Measurements from ENCODE around the gene AUP1.

Gene AUP1

DNA sequence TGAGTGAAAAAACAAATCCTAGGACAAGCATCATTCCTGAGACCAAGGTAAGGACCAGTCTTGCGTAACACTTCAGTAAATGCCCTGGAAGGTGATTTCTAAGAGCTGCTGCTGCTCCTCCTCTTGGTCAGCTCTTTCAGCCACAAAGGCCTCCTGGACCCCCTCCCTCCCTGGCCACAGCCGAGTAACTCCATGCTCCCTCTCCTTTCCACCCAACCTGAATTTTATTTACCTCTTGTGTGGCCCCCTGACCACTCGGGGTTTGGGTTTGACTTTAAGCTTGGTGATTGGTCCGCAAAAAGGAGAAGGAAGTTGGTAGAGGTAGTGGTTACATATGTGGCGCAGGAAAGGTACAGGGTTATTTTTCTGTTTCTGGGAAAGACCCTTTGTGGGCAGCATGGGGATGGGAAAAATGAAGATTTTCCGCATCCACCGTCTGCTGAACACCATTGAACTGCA lies 9.4 kb upstream of the AUP1 start:
- DNase-seq (ENCODE audit: extremely low spot score), result no peak
- ChIA-PET POLR2A (no interaction called here), CTCF (no interaction called here)
- TF ChIP-seq ELF4 (IDR thresholded peaks at IDR 0.05) (no peak), FOXM1 (IDR thresholded peaks at IDR 0.05; ENCODE audit: borderline replicate concordance) (no peak), BHLHE40 (IDR thresholded peaks at IDR 0.05; ENCODE audit: borderline replicate concordance) (no peak), ARNT (IDR thresholded peaks at IDR 0.05) (no peak), L3MBTL2 (conservative IDR thresholded peaks at IDR 0.05) (no peak), HDGF (IDR thresholded peaks at IDR 0.05; ENCODE audit: borderline replicate concordance) (no peak), ZNF384 (IDR thresholded peaks at IDR 0.05) (no peak), SP1 (IDR thresholded peaks at IDR 0.05) (no peak), CTBP1 (IDR thresholded peaks at IDR 0.05; ENCODE audit: borderline replicate concordance) (no peak), FOXA1 (IDR thresholded peaks at IDR 0.05) (no peak), FOXK2 (IDR thresholded peaks at IDR 0.05) (no peak), SUZ12 (IDR thresholded peaks at IDR 0.05) (no peak), LEF1 (IDR thresholded peaks at IDR 0.05; ENCODE audit: borderline replicate concordance) (no peak), TARDBP (IDR thresholded peaks at IDR 0.05) (no peak), NFRKB (IDR thresholded peaks at IDR 0.05) (no peak)
- TF ChIP-seq, protein P1, sequence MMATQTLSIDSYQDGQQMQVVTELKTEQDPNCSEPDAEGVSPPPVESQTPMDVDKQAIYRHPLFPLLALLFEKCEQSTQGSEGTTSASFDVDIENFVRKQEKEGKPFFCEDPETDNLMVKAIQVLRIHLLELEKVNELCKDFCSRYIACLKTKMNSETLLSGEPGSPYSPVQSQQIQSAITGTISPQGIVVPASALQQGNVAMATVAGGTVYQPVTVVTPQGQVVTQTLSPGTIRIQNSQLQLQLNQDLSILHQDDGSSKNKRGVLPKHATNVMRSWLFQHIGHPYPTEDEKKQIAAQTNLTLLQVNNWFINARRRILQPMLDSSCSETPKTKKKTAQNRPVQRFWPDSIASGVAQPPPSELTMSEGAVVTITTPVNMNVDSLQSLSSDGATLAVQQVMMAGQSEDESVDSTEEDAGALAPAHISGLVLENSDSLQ (IDR thresholded peaks at IDR 0.05), result no peak

DNA sequence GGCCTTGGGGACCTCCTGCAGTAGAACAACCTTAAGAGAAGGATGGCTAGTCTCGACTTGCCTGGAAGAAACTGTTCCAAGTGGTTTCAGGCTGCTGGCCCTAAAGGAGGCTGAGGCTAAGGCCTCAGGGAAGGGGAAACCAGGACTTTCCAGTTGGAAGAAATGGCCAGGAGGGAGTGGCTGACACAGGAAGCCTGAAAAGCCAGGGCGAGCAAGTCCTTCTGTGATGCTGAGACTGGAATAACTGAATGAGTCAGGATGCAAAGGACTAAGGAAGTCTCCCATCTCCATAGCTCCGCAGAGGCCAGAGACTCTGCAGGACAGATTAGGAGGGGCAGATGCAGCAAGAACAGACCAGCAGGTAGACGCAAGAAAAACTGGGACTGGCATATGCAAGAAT lies 7.6 kb upstream of the AUP1 start:
- ChIA-PET POLR2A (no interaction called here), CTCF (no interaction called here)
- TF ChIP-seq TARDBP (IDR thresholded peaks at IDR 0.05), result no peak
- no peak for TF ChIP-seq FOXA1 (IDR thresholded peaks at IDR 0.05)
- TF ChIP-seq HDGF (IDR thresholded peaks at IDR 0.05; ENCODE audit: borderline replicate concordance), result no peak
- no peak for TF ChIP-seq ZNF384 (IDR thresholded peaks at IDR 0.05)
- TF ChIP-seq NFRKB (IDR thresholded peaks at IDR 0.05), result no peak
- no peak for TF ChIP-seq FOXK2 (IDR thresholded peaks at IDR 0.05)
- TF ChIP-seq ELF4 (IDR thresholded peaks at IDR 0.05), result no peak
- no peak for TF ChIP-seq L3MBTL2 (conservative IDR thresholded peaks at IDR 0.05)
- no peak for TF ChIP-seq CTBP1 (IDR thresholded peaks at IDR 0.05; ENCODE audit: borderline replicate concordance)
- TF ChIP-seq ARNT (IDR thresholded peaks at IDR 0.05), result no peak
- TF ChIP-seq BHLHE40 (IDR thresholded peaks at IDR 0.05; ENCODE audit: borderline replicate concordance), result no peak
- no peak for TF ChIP-seq SUZ12 (IDR thresholded peaks at IDR 0.05)
- TF ChIP-seq SP1 (IDR thresholded peaks at IDR 0.05), result no peak
- TF ChIP-seq FOXM1 (IDR thresholded peaks at IDR 0.05; ENCODE audit: borderline replicate concordance), result no peak
- TF ChIP-seq LEF1 (IDR thresholded peaks at IDR 0.05; ENCODE audit: borderline replicate concordance), result no peak
- TF ChIP-seq, protein P1 (IDR thresholded peaks at IDR 0.05), result no peak
- no peak for DNase-seq (ENCODE audit: extremely low spot score)

DNA sequence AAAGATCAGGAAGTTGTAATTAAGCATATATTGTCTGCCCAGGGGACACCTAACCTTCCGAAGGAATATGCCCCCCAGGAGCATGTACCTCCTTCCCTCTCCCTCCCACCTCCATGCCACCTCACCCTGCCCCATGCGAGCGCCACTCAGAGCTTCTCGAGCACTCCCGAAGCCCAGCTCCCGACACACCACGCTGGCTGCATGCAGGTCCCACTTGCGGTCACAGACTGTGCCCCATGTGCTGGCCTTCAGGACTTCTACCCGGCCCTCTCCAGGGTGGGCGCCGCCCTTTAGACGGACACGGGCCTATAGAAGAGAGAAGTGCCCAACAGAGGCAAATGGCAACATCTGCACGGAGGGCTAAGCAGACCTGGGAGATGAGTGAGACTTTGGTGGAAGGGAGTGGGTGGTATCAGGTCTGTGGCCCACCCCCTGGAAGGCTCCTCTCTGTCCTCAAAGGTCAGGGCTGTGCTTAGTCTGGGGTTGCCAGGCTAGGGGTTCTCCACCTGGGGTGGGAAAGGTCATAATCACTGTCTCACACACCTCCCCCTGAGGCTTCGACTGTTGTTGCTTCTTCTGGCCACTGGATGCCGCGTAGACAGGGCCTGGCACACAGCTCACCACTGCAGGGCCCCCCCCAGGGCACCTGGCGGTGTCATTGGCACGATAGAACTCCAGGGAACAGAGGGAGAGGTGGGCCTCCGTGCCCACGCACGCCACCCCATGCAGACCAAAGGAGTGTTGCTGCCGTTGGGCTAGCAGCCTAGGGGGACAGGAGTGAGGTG lies 6.9 kb upstream of the AUP1 start:
- ChIA-PET POLR2A (no interaction called here), CTCF (no interaction called here)
- TF ChIP-seq BHLHE40 (IDR thresholded peaks at IDR 0.05; ENCODE audit: borderline replicate concordance), result no peak
- TF ChIP-seq NFRKB (IDR thresholded peaks at IDR 0.05), result no peak
- no peak for TF ChIP-seq HDGF (IDR thresholded peaks at IDR 0.05; ENCODE audit: borderline replicate concordance)
- TF ChIP-seq ZNF384 (IDR thresholded peaks at IDR 0.05), result no peak
- no peak for TF ChIP-seq FOXK2 (IDR thresholded peaks at IDR 0.05)
- TF ChIP-seq SP1 (IDR thresholded peaks at IDR 0.05), result no peak
- no peak for TF ChIP-seq FOXA1 (IDR thresholded peaks at IDR 0.05)
- TF ChIP-seq, protein P1 (IDR thresholded peaks at IDR 0.05), result no peak
- TF ChIP-seq SUZ12 (IDR thresholded peaks at IDR 0.05), result no peak
- no peak for TF ChIP-seq ARNT (IDR thresholded peaks at IDR 0.05)
- TF ChIP-seq FOXM1 (IDR thresholded peaks at IDR 0.05; ENCODE audit: borderline replicate concordance), result no peak
- TF ChIP-seq CTBP1 (IDR thresholded peaks at IDR 0.05; ENCODE audit: borderline replicate concordance), result no peak
- no peak for TF ChIP-seq L3MBTL2 (conservative IDR thresholded peaks at IDR 0.05)
- TF ChIP-seq ELF4 (IDR thresholded peaks at IDR 0.05), result no peak
- no peak for TF ChIP-seq TARDBP (IDR thresholded peaks at IDR 0.05)
- DNase-seq (ENCODE audit: extremely low spot score), result no peak

DNA sequence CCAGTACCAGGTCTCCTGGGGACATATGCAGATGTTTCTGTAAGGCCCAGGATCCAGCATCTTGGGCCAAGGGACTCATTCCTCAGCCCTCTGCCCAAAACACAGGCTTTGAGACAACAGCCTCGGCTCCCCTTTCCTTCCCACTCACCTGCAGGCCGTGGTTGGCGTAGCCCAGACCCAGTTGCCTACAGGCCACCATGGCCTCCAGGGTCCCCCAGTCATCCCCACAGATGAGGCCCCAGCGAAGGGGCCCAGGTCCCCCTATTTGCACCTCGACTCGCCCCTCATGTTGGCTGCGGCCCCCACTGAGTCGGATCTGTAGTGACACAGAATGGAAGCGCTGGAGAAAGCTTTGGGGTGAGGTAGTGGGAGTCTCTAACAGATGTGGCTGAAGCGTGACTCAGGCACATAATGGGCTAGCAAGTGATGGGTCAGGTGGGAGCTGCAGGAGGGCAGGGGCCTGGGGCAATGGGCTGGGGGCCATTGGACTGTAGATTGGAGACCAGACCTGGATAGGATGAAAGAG lies 6.0 kb upstream of the AUP1 start:
- CTCF ChIA-PET, result no interaction called here
- no peak for DNase-seq (ENCODE audit: extremely low spot score)
- POLR2A ChIA-PET, result no interaction called here
- TF ChIP-seq ZNF384 (IDR thresholded peaks at IDR 0.05) (no peak), HDGF (IDR thresholded peaks at IDR 0.05; ENCODE audit: borderline replicate concordance) (no peak), FOXM1 (IDR thresholded peaks at IDR 0.05; ENCODE audit: borderline replicate concordance) (no peak), SUZ12 (IDR thresholded peaks at IDR 0.05) (no peak), SP1 (IDR thresholded peaks at IDR 0.05) (no peak), ARNT (IDR thresholded peaks at IDR 0.05) (no peak), CTBP1 (IDR thresholded peaks at IDR 0.05; ENCODE audit: borderline replicate concordance) (no peak), BHLHE40 (IDR thresholded peaks at IDR 0.05; ENCODE audit: borderline replicate concordance) (no peak), FOXA1 (IDR thresholded peaks at IDR 0.05) (no peak), TARDBP (IDR thresholded peaks at IDR 0.05) (no peak), L3MBTL2 (conservative IDR thresholded peaks at IDR 0.05) (no peak), FOXK2 (IDR thresholded peaks at IDR 0.05) (no peak), LEF1 (IDR thresholded peaks at IDR 0.05; ENCODE audit: borderline replicate concordance) (no peak)

DNA sequence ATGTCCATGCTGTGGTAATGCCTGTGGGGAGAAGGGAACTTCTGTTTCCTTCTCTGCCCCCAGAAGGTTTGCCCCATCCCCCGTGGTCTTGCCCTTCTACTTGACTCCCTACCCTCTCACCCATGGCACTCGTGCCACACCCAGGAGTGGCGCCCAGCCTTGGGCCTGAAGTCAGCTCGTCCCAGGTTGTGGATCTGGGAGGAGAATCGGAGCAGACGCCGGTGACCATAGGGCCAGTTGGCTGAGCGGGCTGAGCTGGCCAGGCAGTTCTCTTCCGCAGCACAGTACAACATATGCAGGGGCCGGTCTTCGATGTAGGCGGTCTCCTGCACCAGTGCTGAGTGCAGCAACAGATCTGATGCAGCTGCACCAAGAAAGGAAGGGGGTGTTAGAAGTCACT lies 4.9 kb upstream of the AUP1 start:
- no peak for TF ChIP-seq SUZ12 (IDR thresholded peaks at IDR 0.05)
- TF ChIP-seq CTBP1 (IDR thresholded peaks at IDR 0.05; ENCODE audit: borderline replicate concordance), result no peak
- no peak for TF ChIP-seq ARNT (IDR thresholded peaks at IDR 0.05)
- no peak for TF ChIP-seq NFRKB (IDR thresholded peaks at IDR 0.05)
- no peak for TF ChIP-seq SP1 (IDR thresholded peaks at IDR 0.05)
- ChIA-PET POLR2A (interaction anchor here (1.0 to 1.9 kb wide), 3 partner anchors 12 to 17 kb away, joined by 4 to 7 read pairs (median 5); no protein-coding TSS in a partner anchor), CTCF (interaction anchor here (1.5 kb wide), 1 partner anchor 43 kb away, joined by 3 read pairs; no protein-coding TSS in a partner anchor)
- DNase-seq (ENCODE audit: extremely low spot score), result no peak
